Astrocyte (in vitro differentiated cells and primary cell): Measurements from ENCODE around the gene RHOC.

Experiments used
- EZH2 ChIP-seq: IDR thresholded peaks from 2 replicates; pipeline ENCODE4 v1.6.1; 2012; ENCODE audit warnings: mild to moderate bottlenecking, low read length, inconsistent platforms; ENCODE audit not compliant: insufficient read depth
- TF ChIP-seq, protein P1 (sequence below): IDR thresholded peaks from 2 replicates; pipeline ENCODE4 v1.5.1; 2011; ENCODE audit warnings: low read depth, mild to moderate bottlenecking, inconsistent platforms, low read length, moderate library complexity; ENCODE audit not compliant: insufficient read depth

DNA sequence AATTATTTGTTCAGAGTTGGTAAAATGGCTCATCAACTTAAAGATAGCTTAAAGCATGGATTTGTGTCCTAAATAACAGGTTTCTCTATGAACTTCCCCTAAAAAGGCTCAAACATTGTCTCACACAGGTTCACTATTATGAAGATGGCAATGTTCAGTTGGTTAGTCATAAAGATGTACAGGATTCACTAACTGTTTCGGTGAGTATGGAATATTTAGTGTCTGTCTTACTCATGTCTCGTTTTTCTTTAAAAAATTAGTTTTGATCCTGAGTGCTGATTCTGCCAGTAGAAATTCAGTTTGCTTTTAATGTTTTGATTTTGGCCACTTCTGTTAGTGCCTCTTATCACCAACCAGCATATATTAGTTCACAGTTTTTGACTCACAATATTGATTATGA, 40.0 kb downstream of the RHOC start:
- TF ChIP-seq, protein P1, sequence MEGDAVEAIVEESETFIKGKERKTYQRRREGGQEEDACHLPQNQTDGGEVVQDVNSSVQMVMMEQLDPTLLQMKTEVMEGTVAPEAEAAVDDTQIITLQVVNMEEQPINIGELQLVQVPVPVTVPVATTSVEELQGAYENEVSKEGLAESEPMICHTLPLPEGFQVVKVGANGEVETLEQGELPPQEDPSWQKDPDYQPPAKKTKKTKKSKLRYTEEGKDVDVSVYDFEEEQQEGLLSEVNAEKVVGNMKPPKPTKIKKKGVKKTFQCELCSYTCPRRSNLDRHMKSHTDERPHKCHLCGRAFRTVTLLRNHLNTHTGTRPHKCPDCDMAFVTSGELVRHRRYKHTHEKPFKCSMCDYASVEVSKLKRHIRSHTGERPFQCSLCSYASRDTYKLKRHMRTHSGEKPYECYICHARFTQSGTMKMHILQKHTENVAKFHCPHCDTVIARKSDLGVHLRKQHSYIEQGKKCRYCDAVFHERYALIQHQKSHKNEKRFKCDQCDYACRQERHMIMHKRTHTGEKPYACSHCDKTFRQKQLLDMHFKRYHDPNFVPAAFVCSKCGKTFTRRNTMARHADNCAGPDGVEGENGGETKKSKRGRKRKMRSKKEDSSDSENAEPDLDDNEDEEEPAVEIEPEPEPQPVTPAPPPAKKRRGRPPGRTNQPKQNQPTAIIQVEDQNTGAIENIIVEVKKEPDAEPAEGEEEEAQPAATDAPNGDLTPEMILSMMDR: no peak
- TF ChIP-seq EZH2: no peak
